ENCODE results near the gene SNRPA1. TPM values are rescaled to one million over a fixed set of nuclear protein-coding genes. Genes with fewer than 3 reads are reported as not detected.
A peak's percentile ranks its signal among the peaks of the same experiment; 100 is the strongest.

Gene SNRPA1
- total RNA-seq, 1 experiment from 2014 or later = 32.3 TPM

GRCh38 chr15:101266034-101266433, 29.0 kb downstream of the SNRPA1 start:
- DNase-seq = no peak
- no peak overlapping the region for H3K4me3 ChIP-seq (ENCODE audit: insufficient read depth, low read depth, low read length)
- H3K27me3 ChIP-seq (ENCODE audit: control insufficient read depth, insufficient read depth, low read length) = no peaks in the 10 kb centered on the region

GRCh38 chr15:101264911-101265641, 30.0 kb downstream of the SNRPA1 start:
- H3K36me3 ChIP-seq (replicated peaks; ENCODE audit: control insufficient read depth, insufficient read depth, low read length) = no peaks in the 10 kb centered on the region; the same call in 1 of the 2 replicates
- no peak overlapping the region for H3K4me3 ChIP-seq (ENCODE audit: insufficient read depth, low read depth, low read length)
- no peak for DNase-seq
- H3K27me3 ChIP-seq (ENCODE audit: control insufficient read depth, insufficient read depth, low read length) = no peaks in the 10 kb centered on the region

More at GRCh38 chr15:101266034-101266433, 29.0 kb downstream of the SNRPA1 start:
- peaks cover 4% of the 10 kb centered on the region for H3K36me3 ChIP-seq (replicated peaks; ENCODE audit: control insufficient read depth, insufficient read depth, low read length)

GRCh38 chr15:101264011-101264410, 31.0 kb downstream of the SNRPA1 start:
- Histone ChIP-seq H3K4me3 (ENCODE audit: insufficient read depth, low read depth, low read length) (no peak overlapping the region), H3K27me3 (ENCODE audit: control insufficient read depth, insufficient read depth, low read length) (no peaks in the 10 kb centered on the region), H3K36me3 (replicated peaks; ENCODE audit: control insufficient read depth, insufficient read depth, low read length) (no peaks in the 10 kb centered on the region)
- no peak for DNase-seq

GRCh38 chr15:101262551-101262950, 32.5 kb downstream of the SNRPA1 start:
- no peak for DNase-seq
- Histone ChIP-seq H3K36me3 (replicated peaks; ENCODE audit: control insufficient read depth, insufficient read depth, low read length) (no peaks in the 10 kb centered on the region), H3K4me3 (ENCODE audit: insufficient read depth, low read depth, low read length) (no peak overlapping the region), H3K27me3 (ENCODE audit: control insufficient read depth, insufficient read depth, low read length) (no peaks in the 10 kb centered on the region)

- Histone ChIP-seq H3K4me3 (ENCODE audit: insufficient read depth, low read depth, low read length) (no peak overlapping the region), H3K36me3 (replicated peaks; ENCODE audit: control insufficient read depth, insufficient read depth, low read length) (no peaks in the 10 kb centered on the region), H3K27me3 (ENCODE audit: control insufficient read depth, insufficient read depth, low read length) (no peaks in the 10 kb centered on the region)
- DNase-seq = peak; percentile 55
These were observed 36.6 kb downstream of the SNRPA1 start for GRCh38 chr15:101258238-101259144.

- H3K36me3 ChIP-seq (replicated peaks; ENCODE audit: control insufficient read depth, insufficient read depth, low read length) = no peaks in the 10 kb centered on the region
- no peak for DNase-seq
- no peak overlapping the region for H3K4me3 ChIP-seq (ENCODE audit: insufficient read depth, low read depth, low read length)
- H3K27me3 ChIP-seq (ENCODE audit: control insufficient read depth, insufficient read depth, low read length) = no peaks in the 10 kb centered on the region
These were observed 38.3 kb downstream of the SNRPA1 start for GRCh38 chr15:101256757-101257156.

GRCh38 chr15:101255615-101256241, 39.3 kb downstream of the SNRPA1 start:
- no peaks in the 10 kb centered on the region for H3K36me3 ChIP-seq (replicated peaks; ENCODE audit: control insufficient read depth, insufficient read depth, low read length)
- no peaks in the 10 kb centered on the region for H3K27me3 ChIP-seq (ENCODE audit: control insufficient read depth, insufficient read depth, low read length)
- no peak overlapping the region for H3K4me3 ChIP-seq (ENCODE audit: insufficient read depth, low read depth, low read length)
- DNase-seq = no peak

- no peak overlapping the region for H3K4me3 ChIP-seq (ENCODE audit: insufficient read depth, low read depth, low read length)
- H3K27me3 ChIP-seq (ENCODE audit: control insufficient read depth, insufficient read depth, low read length) = no peaks in the 10 kb centered on the region
- no peaks in the 10 kb centered on the region for H3K36me3 ChIP-seq (replicated peaks; ENCODE audit: control insufficient read depth, insufficient read depth, low read length)
- no peak for DNase-seq
These were observed 40.0 kb downstream of the SNRPA1 start for GRCh38 chr15:101255051-101255395.

- no peak for DNase-seq
- Histone ChIP-seq H3K36me3 (replicated peaks; ENCODE audit: control insufficient read depth, insufficient read depth, low read length) (no peaks in the 10 kb centered on the region), H3K4me3 (ENCODE audit: insufficient read depth, low read depth, low read length) (no peak overlapping the region), H3K27me3 (ENCODE audit: control insufficient read depth, insufficient read depth, low read length) (no peaks in the 10 kb centered on the region)
These were observed 40.6 kb downstream of the SNRPA1 start for GRCh38 chr15:101254157-101255050.

- no peak for DNase-seq
- Histone ChIP-seq H3K27me3 (ENCODE audit: control insufficient read depth, insufficient read depth, low read length) (no peaks in the 10 kb centered on the region), H3K36me3 (replicated peaks; ENCODE audit: control insufficient read depth, insufficient read depth, low read length) (no peaks in the 10 kb centered on the region), H3K4me3 (ENCODE audit: insufficient read depth, low read depth, low read length) (peak overlapping the region; percentile 82)
These were observed 42.2 kb downstream of the SNRPA1 start for GRCh38 chr15:101252836-101253235.

GRCh38 chr15:101251830-101252820, 42.9 kb downstream of the SNRPA1 start, which contains the start of gene CHSY1:
Gene CHSY1 (minus strand): TSS chr15:101252048. CDS start chr15:101251456, 592 bp downstream.
- peak; percentile 90 for DNase-seq
- peak within 1 kb of the TSS; percentile 82 for H3K4me3 ChIP-seq (ENCODE audit: insufficient read depth, low read depth, low read length)
- H3K36me3 ChIP-seq (replicated peaks; ENCODE audit: control insufficient read depth, insufficient read depth, low read length) = peaks cover 3% of the 10 kb centered on the region

GRCh38 chr15:101250873-101251829, 43.9 kb downstream of the SNRPA1 start:
- H3K27me3 ChIP-seq (ENCODE audit: control insufficient read depth, insufficient read depth, low read length) = no peaks in the 10 kb centered on the region
- peak; percentile 87 for DNase-seq
- peaks cover 3% of the 10 kb centered on the region for H3K36me3 ChIP-seq (replicated peaks; ENCODE audit: control insufficient read depth, insufficient read depth, low read length)
- H3K4me3 ChIP-seq (ENCODE audit: insufficient read depth, low read depth, low read length) = peak overlapping the region; percentile 82

More at GRCh38 chr15:101251830-101252820, 42.9 kb downstream of the SNRPA1 start, which contains the start of gene CHSY1:
- H3K27me3 ChIP-seq (ENCODE audit: control insufficient read depth, insufficient read depth, low read length) = no peaks in the 10 kb centered on the region
